GM19238 (cell line): ENCODE data around the gene ARHGAP8.

Source experiments
- DNase-seq: peaks from one replicate; pipeline ENCODE4 v3.0.0; 2011; ENCODE audit warnings: low spot score; ENCODE audit not compliant: insufficient read length

Gene ARHGAP8

DNA sequence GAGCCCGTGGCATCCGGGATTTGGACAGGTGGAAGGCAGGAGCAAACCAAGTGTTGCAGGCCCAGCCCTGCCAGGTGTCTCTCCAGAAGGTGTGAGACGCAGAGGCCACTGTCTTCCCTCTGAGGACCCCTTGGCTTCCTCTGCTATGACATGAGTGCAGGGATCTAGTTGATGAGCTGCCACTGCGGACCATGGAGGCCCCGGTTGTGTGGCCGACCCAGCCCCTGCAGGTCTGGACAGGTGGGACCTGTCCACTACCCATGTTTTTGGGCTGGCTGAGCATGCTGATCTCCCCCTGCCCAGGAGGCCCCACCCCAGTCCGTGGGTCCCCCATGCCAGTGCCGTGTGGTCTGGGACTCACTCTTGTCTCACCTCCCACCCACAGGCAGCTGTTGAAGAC, 27.5 kb upstream of the ARHGAP8 start:
- DNase-seq = no peak

DNA sequence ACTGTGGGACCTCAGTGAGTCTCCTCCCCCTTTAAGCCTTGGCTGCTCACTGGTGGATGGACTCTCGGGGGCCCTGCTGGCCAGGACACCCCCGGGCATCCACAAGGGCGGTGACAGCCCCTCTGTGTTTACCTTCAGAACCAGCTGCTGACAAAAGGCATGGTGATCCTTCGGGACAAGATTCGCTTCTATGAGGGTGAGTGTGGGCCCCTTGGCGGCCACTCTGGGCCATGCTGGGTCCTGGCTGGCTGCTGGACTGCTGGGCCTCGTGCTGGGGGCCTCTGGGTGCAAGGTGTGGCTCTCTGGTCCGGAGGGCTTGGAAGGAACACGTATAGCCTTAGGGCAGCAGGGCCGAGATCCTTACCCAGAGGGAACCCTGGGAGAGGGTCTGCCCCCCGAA, 25.9 kb upstream of the ARHGAP8 start:
- DNase-seq = no peak

DNA sequence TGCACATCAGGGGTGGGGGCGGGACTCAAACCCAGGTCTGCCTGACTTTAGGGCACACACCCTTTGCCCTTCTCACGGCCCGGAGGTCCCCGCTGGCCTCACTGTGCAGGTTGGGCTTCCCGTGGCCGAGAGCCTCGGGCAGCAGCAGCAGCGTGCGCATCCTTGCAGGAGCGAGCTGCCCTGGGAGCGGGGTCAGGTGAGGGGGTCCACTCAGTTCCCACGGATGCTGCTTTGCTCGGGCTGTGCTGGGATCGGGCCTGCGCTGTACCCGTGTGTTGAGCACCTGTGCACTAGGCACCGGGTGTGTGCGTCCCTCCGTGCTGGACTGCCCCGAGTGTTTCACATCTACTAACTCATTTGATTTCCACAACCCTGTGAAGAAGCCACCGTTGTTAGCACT, 25.2 kb upstream of the ARHGAP8 start:
- no peak for DNase-seq

- no peak for DNase-seq
Observed at GRCh38 chr22:44727709-44728108, 24.7 kb upstream of the ARHGAP8 start.

- no peak for DNase-seq
Observed at GRCh38 chr22:44728761-44729324, 23.5 kb upstream of the ARHGAP8 start.

DNA sequence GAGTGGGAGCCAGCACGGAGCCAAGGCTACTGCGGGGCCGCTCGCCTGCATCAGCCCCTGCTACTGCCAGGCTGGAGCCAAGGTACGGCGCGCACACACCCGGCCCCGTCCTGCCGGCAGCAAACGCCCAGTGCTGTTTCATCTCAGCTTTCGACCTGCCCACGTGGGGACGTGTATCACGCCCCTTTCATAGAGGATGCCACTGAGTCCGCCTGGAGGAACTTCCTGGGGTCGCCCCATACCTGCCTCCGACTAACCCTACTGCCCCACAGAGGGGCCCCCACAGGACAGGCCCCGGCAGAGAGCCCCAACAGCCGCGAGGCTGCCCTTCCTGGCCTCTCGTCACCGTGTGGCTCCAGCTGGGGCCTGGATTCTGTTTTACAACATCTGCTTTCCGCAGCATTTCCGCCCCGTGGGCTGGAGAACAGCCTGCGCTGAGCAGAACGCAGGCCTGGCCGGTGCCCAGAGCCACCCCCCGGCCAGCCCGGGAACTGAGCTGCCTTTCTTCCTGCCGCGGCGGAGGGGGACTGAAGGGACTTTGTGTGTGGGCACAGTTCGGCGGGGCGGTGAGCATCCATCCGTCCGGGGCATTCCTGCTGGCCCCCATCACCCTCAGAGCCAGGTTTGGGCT, 22.9 kb upstream of the ARHGAP8 start:
- DNase-seq = no peak

DNA sequence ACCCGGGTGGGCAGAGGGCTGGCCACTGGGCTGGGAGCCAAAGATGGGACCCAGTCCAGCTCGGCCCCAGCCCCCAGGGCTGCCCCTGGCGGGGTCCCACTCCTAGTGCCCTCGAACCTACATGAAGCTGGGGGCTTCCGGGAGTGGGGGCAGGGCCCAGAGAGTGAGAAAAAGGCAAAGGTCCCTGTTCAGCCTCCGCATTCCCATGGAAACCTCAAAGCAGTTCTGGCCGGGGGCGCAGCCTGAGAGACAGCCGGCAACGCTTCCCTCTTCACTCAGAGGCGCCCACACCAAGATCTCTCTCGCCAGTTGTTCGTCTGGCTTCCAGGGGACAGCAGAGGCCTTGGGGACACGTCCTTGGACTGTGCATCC, 22.4 kb upstream of the ARHGAP8 start:
- no peak for DNase-seq

DNA sequence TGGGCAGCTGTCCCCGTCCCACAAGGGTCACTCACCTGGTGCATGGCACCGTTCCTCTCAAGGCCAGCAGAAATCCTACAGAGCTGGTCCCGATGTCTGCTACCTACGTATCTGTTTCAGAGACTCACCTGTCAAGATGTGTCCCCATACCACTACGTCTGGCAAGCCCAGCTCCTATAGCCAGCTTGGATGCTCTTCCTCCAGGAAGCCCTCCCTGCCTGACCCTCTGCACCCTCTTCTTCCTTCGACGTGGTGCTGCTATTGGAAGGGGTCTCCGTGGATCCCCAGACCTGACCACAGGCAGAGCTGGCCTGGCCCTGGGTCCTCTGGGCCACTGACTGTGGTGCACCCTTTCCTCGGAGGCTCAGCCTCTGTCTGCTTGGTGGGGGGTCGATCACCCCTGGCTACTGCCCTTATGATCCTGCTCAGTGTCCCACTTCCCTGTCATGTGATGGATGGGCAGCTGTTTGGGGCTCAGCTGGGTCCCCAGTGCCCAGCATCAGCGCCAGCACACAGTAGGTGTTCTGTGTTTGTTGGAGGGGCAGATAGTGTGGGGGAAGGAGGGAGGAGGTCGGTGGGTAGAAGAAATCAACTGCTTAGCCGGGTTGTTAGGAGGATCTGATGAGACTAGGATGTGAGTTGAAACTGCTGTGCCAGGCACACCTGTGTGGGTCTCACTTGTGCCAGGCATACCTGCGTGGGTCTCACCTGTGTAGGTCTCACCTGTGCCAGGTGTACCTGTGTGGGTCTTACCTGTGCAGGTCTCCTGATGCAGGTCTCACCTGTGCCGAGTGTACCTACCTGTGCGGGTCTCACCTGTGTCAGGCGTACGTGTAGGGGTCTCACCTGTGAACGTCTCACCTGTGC, 21.7 kb upstream of the ARHGAP8 start:
- DNase-seq = no peak

DNA sequence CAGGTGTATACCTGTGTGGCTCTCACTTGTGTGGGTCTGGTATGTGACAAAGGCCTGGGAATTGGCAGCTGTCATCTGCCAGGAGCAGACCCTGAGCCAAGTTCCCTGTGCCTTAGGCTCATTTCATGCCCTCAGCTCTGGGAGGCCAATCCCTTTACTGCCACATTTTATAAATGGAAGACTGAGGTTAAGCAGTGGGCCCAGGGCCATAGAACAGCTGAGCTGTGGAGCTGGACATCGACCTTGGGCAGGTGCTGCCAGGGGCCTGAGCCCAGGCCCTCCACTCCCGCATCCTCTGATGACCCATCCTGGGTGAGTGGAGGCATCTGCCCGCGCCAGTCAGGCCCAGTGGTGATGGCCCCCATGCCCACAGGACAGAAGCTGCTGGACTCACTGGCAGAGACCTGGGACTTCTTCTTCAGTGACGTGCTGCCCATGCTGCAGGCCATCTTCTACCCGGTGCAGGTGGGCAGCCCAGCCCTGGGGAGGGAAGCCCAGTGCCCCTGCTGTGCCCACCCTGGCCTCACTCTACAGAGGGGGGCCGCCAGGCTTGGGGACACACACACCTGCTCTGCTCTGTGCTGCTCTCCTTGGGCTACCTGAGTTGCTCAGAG, 20.9 kb upstream of the ARHGAP8 start:
- DNase-seq = no peak

DNA sequence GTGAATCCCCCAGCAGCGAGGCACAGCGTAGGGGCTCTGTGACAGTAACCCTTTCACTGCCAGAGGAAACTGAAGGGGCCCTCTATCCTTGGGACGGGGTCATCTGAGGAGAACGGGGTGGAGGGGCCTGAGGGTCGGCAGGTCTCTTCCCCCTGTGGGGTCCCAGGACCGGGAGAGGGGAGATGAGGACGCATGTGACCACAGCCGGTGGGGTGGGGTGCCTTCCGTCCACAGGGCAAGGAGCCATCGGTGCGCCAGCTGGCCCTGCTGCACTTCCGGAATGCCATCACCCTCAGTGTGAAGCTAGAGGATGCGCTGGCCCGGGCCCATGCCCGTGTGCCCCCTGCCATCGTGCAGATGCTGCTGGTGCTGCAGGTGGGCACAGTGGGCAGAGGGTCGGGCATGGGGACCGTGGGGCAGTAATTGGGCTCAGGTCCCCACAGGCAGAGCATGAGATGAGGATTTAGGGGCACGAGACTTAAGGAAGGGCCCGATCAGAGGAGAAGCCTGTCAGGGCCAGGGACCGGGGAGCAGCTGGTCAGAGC, 20.3 kb upstream of the ARHGAP8 start:
- DNase-seq = no peak

DNA sequence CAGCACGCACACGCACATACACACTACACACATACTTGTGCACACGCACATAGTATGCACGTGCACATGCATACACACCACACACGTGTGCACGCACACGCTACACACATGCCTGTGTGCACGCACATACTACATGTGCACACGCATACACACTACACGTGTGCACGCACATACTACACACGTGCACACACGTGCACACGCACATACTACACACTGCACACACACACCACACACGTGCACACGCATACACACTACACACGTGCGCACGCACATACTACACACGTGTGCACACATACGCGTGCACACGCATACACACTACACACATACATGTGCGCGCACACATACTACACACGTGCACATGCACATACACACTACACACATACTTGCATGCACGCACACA, 19.7 kb upstream of the ARHGAP8 start:
- DNase-seq = no peak

- DNase-seq = no peak
Observed at GRCh38 chr22:44733426-44734106, 18.8 kb upstream of the ARHGAP8 start.

DNA sequence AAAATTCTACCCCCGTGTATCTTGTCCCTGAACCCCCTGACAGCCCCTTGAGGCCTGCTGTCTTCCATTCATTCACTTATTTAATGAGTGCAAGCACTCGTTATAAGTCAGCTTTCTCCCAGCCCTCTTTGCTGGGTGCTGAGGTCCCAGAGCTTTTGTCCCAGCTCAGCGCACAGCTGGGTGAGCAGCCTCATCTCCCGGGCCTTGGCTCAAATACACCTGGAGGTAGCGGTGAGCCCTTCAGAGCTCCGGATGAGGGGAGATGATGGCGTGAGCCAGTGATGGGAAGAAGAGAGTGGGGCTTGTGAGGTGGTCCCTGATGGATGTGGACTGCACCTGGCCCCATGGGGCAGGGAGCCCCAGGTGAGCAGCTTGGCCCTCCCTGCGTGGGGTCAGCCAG, 18.1 kb upstream of the ARHGAP8 start:
- DNase-seq = no peak

DNA sequence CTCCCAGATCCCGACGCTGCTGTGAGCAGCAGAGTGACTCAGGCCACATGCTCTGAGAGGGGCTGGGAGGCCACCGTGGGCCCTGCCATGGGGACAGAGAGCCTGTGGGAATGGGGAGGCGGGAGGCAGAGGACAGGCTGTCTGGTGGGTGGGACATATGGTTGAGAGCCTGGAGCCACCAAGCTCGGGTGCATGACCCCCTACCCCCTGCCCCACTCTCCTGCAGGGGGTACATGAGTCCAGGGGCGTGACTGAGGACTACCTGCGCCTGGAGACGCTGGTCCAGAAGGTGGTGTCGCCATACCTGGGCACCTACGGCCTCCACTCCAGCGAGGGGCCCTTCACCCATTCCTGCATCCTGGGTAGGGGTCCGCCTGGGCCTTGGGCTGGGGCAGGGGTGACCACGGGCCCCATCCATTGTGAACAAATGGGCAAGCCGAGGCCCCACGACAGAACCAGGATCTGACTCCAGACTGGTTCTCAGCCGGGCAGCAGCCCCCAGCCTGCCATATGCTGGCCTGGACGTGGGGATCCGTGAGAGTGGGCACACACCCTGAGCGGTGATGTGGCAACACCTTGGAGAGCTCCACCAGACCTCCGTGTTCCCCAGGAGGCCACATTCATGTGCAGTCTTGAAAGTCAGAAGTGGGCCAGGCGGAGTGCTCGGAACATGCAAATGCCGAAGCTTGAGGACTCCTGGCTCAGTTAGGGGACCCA, 17.4 kb upstream of the ARHGAP8 start:
- no peak for DNase-seq

- DNase-seq = peak; percentile 77
Observed at GRCh38 chr22:44735518-44736428, 16.6 kb upstream of the ARHGAP8 start.

GRCh38 chr22:44736581-44737405, 15.6 kb upstream of the ARHGAP8 start:
- no peak for DNase-seq

- no peak for DNase-seq
Observed at GRCh38 chr22:44737406-44738346, 14.7 kb upstream of the ARHGAP8 start.

GRCh38 chr22:44738347-44738715, 14.0 kb upstream of the ARHGAP8 start:
- DNase-seq = no peak
